ENCODE data around the gene SCART1.

SCART1 gene

GRCh38 chr10:133476641-133476990, 22.9 kb downstream of the SCART1 start:
- no peak for TF ChIP-seq CTCF (IDR thresholded peaks at IDR 0.05; ENCODE audit: insufficient read depth, low read depth, low read length, missing control alignments)
- no peak overlapping the region for H3K4me3 ChIP-seq (ENCODE audit: low read depth, low read length)
- DNase-seq (ENCODE audit: low read depth): no peak

- no peak overlapping the region for H3K4me3 ChIP-seq (ENCODE audit: low read depth, low read length)
- DNase-seq (ENCODE audit: low read depth): no peak
- TF ChIP-seq CTCF (IDR thresholded peaks at IDR 0.05; ENCODE audit: insufficient read depth, low read depth, low read length, missing control alignments): no peak
Measured at GRCh38 chr10:133481086-133481643, 27.4 kb downstream of the SCART1 start.

- no peak for DNase-seq (ENCODE audit: low read depth)
- H3K4me3 ChIP-seq (ENCODE audit: low read depth, low read length): no peak overlapping the region
Measured at GRCh38 chr10:133481657-133482056, 27.9 kb downstream of the SCART1 start.

GRCh38 chr10:133484818-133485217, 31.1 kb downstream of the SCART1 start:
- no peak for TF ChIP-seq CTCF (IDR thresholded peaks at IDR 0.05; ENCODE audit: insufficient read depth, low read depth, low read length, missing control alignments)
- no peak for DNase-seq (ENCODE audit: low read depth)
- no peak overlapping the region for H3K4me3 ChIP-seq (ENCODE audit: low read depth, low read length)

More at GRCh38 chr10:133481657-133482056, 27.9 kb downstream of the SCART1 start:
- no peak for TF ChIP-seq CTCF (IDR thresholded peaks at IDR 0.05; ENCODE audit: insufficient read depth, low read depth, low read length, missing control alignments)

GRCh38 chr10:133487085-133487484, 33.3 kb downstream of the SCART1 start:
- no peak for TF ChIP-seq CTCF (IDR thresholded peaks at IDR 0.05; ENCODE audit: insufficient read depth, low read depth, low read length, missing control alignments)
- H3K4me3 ChIP-seq (ENCODE audit: low read depth, low read length): no peak overlapping the region
- DNase-seq (ENCODE audit: low read depth): no peak

GRCh38 chr10:133488354-133488753, 34.6 kb downstream of the SCART1 start:
- H3K4me3 ChIP-seq (ENCODE audit: low read depth, low read length): no peak overlapping the region
- no peak for TF ChIP-seq CTCF (IDR thresholded peaks at IDR 0.05; ENCODE audit: insufficient read depth, low read depth, low read length, missing control alignments)
- no peak for DNase-seq (ENCODE audit: low read depth)
